NK-92 treated with Interleukin-12 subunit alpha and Interleukin-12 subunit beta, amount 100 ng/mL, for 24 hours (cell line): ENCODE data around the gene LMBR1L.

Experiments used
- DNase-seq: peaks from one replicate; lab custom pipeline; 2025; lab: John Stamatoyannopoulos, UW

The LMBR1L gene

GRCh38 chr12:49052451-49053208 is 58.0 kb downstream of the LMBR1L start:
- DNase-seq = no peak

GRCh38 chr12:49051777-49052438 is 58.7 kb downstream of the LMBR1L start:
- DNase-seq = no peak

GRCh38 chr12:49051373-49051764 is 59.3 kb downstream of the LMBR1L start:
- DNase-seq = no peak

- DNase-seq = no peak
Measured at GRCh38 chr12:49050507-49051372, 59.9 kb downstream of the LMBR1L start.

- DNase-seq = no peak
Measured at GRCh38 chr12:49049566-49050224, 61.0 kb downstream of the LMBR1L start.

- no peak for DNase-seq
Measured at GRCh38 chr12:49048953-49049352, 61.7 kb downstream of the LMBR1L start.
